Progenitor cell of endocrine pancreas (in vitro differentiated cells): ENCODE measurements around the gene KRTAP10-7. TPM values are rescaled to one million over a fixed set of nuclear protein-coding genes. Genes with fewer than 3 reads are reported as not detected.
"Not testable (repeated sequence)": the region's sequence is repeated elsewhere in the genome, so short reads cannot be mapped to it uniquely, and the experiment has no call there.

Experiments
- DNase-seq: peaks from one replicate; pipeline ENCODE4 v3.0.0; 2021; ENCODE audit warnings: low spot score; ENCODE audit not compliant: unreplicated experiment
- H3K27ac Mint-ChIP-seq: 2 replicates; pipeline ENCODE4 v1.8.0; 2021; ENCODE audit warnings: mild to moderate bottlenecking, moderate library complexity, mixed read lengths
- H3K27me3 Mint-ChIP-seq: 2 replicates; pipeline ENCODE4 v1.8.0; 2021; ENCODE audit warnings: mixed read lengths
- H3K36me3 Mint-ChIP-seq: 2 replicates; pipeline ENCODE4 v1.8.0; 2022; ENCODE audit warnings: mixed read lengths; ENCODE audit not compliant: insufficient read depth
- H3K4me1 Mint-ChIP-seq: 2 replicates; pipeline ENCODE4 v1.8.0; 2021; ENCODE audit warnings: low read depth, mixed read lengths
- H3K4me3 Mint-ChIP-seq: 2 replicates; pipeline ENCODE4 v1.8.0; 2021; ENCODE audit warnings: low read depth, mild to moderate bottlenecking, moderate library complexity, mixed read lengths
- H3K9me3 Mint-ChIP-seq: 2 replicates; pipeline ENCODE4 v1.8.0; 2021; ENCODE audit warnings: low read depth, mixed read lengths
- CTCF ChIP-seq: fragments of 200-600 bp; sonication (generic); IDR thresholded peaks from one replicate; pipeline ENCODE4 v1.5.0; 2021; ENCODE audit warnings: antibody characterized with exemption, mild to moderate bottlenecking; ENCODE audit not compliant: unreplicated experiment
- total RNA-seq: library from RNA; stranded (reverse); gene quantifications from 2 replicates; pipeline ENCODE4 v1.2.1, GENCODE V29; 2021

KRTAP10-7 gene
- total RNA-seq, 1 donor from 2014 or later: not detected

GRCh38 chr21:44569861-44570517 is 30.4 kb upstream of the KRTAP10-7 start:
- H3K9me3 Mint-ChIP-seq: peaks cover 10% of the 10 kb centered on the region

GRCh38 chr21:44571296-44571695 is 29.1 kb upstream of the KRTAP10-7 start:
- no peak overlapping the region for H3K4me3 Mint-ChIP-seq
- peaks cover 10% of the 10 kb centered on the region for H3K9me3 Mint-ChIP-seq
- H3K4me1 Mint-ChIP-seq: peaks cover 3% of the 10 kb centered on the region
- no peaks in the 10 kb centered on the region for H3K27me3 Mint-ChIP-seq
- H3K27ac Mint-ChIP-seq: no peak overlapping the region
- H3K36me3 Mint-ChIP-seq: no peaks in the 10 kb centered on the region
- DNase-seq: no peak
- no peak for TF ChIP-seq CTCF

More at GRCh38 chr21:44569861-44570517, 30.4 kb upstream of the KRTAP10-7 start:
- Mint-ChIP-seq H3K27me3 (no peaks in the 10 kb centered on the region), H3K27ac (no peak overlapping the region), H3K4me3 (no peak overlapping the region), H3K36me3 (no peaks in the 10 kb centered on the region), H3K4me1 (peaks cover 3% of the 10 kb centered on the region)
- TF ChIP-seq CTCF: no peak
- DNase-seq: no peak

- Mint-ChIP-seq H3K36me3 (no peaks in the 10 kb centered on the region), H3K4me3 (no peak overlapping the region), H3K27me3 (no peaks in the 10 kb centered on the region), H3K4me1 (peaks cover 3% of the 10 kb centered on the region), H3K9me3 (peaks cover 15% of the 10 kb centered on the region), H3K27ac (no peak overlapping the region)
- DNase-seq: no peak
- no peak for TF ChIP-seq CTCF
These were observed 28.3 kb upstream of the KRTAP10-7 start for GRCh38 chr21:44571844-44572782.

- H3K4me1 Mint-ChIP-seq: peaks cover 3% of the 10 kb centered on the region
- H3K27ac Mint-ChIP-seq: peak overlapping the region; percentile 51
- no peak for DNase-seq
- no peak overlapping the region for H3K4me3 Mint-ChIP-seq
- no peaks in the 10 kb centered on the region for H3K36me3 Mint-ChIP-seq
- no peaks in the 10 kb centered on the region for H3K27me3 Mint-ChIP-seq
- H3K9me3 Mint-ChIP-seq: peaks cover 21% of the 10 kb centered on the region
- no peak for TF ChIP-seq CTCF
These were observed 27.3 kb upstream of the KRTAP10-7 start for GRCh38 chr21:44572959-44573583.

GRCh38 chr21:44573630-44574456 is 26.6 kb upstream of the KRTAP10-7 start, which contains the start of gene KRTAP10-4:
KRTAP10-4 (plus strand) TSS chr21:44573729; CDS start chr21:44573759, 30 bp downstream.
- H3K4me3 Mint-ChIP-seq, H3K27me3 Mint-ChIP-seq, DNase-seq, H3K4me1 Mint-ChIP-seq, H3K36me3 Mint-ChIP-seq: not testable (repeated sequence)
- Mint-ChIP-seq H3K27ac (peak within 1 kb of the TSS; percentile 51), H3K9me3 (peaks cover 23% of the 10 kb centered on the region)
